A549 treated with CpdA at 1 μM for 4 hours (cell line): ENCODE data around the gene CGRRF1. TPM values are rescaled to one million over a fixed set of nuclear protein-coding genes. Genes with fewer than 3 reads are reported as not detected.

ENCODE experiments used
- total RNA-seq: library from RNA; stranded (reverse); fragments of 200-300 nt; extraction: Qiagen RNA extraction; gene quantifications from 5 replicates; pipeline ENCODE4 v1.2.3, GENCODE V29; 2022; ENCODE audit warnings: low read depth

The CGRRF1 gene, protein sequence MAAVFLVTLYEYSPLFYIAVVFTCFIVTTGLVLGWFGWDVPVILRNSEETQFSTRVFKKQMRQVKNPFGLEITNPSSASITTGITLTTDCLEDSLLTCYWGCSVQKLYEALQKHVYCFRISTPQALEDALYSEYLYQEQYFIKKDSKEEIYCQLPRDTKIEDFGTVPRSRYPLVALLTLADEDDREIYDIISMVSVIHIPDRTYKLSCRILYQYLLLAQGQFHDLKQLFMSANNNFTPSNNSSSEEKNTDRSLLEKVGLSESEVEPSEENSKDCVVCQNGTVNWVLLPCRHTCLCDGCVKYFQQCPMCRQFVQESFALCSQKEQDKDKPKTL
- total RNA-seq: 18.1 to 20.2 TPM (median 18.4 TPM) in 5 replicates

GRCh38 chr14:54509546-54510501 is at the start of gene CGRRF1:
Gene CGRRF1, plus strand, starts transcription at chr14:54509906. Its CDS starts 54 bp downstream, at chr14:54509960.

GRCh38 chr14:54488646-54489317 is 20.9 kb upstream of the CGRRF1 start, which contains the start of gene GMFB:
Gene GMFB, minus strand, starts transcription at chr14:54488980. Its CDS starts 53 bp downstream, at chr14:54488927.

GRCh38 chr14:54566410-54567223 is 56.9 kb downstream of the CGRRF1 start, which contains the start of gene SAMD4A:
Gene SAMD4A, plus strand, starts transcription at chr14:54567128. Its CDS starts 789 bp downstream, at chr14:54567917.

Other genes with a start within 250 kb of the CGRRF1 start
- gene CDKN3, start 112.9 kb upstream of the CGRRF1 start, total RNA-seq: 71.7 to 85.5 TPM (median 75.8 TPM) in 5 replicates
- 230 to 336 TPM (median 263 TPM) in 5 replicates for gene CNIH1, start 68.5 kb upstream of the CGRRF1 start, total RNA-seq
- 36.4 to 97.2 TPM (median 37.5 TPM) in 5 replicates for gene GMFB, start 20.9 kb upstream of the CGRRF1 start, total RNA-seq
- 6.3 to 8.5 TPM (median 6.7 TPM) in 5 replicates for gene SAMD4A, start 57.2 kb downstream of the CGRRF1 start, total RNA-seq